RWPE1 (cell line): ENCODE data around the gene ST8SIA4.
A peak's percentile ranks its signal among the peaks of the same experiment; 100 is the strongest.

ENCODE experiments used
- CTCF ChIA-PET: fragments of 350-600 bp; sonication (Branson Sonifier 250); formaldehyde crosslinking; extraction: SDS; loops from one replicate; lab custom pipeline; 2021; lab: Yijun Ruan, JAX
- POLR2A ChIA-PET: fragments of 400-600 bp; formaldehyde crosslinking; extraction: SDS; loops from one replicate; lab custom pipeline; 2020; ENCODE audit warnings: antibody characterized with exemption; ENCODE audit not compliant: low non-redundant PET; lab: Yijun Ruan, JAX
- DNase-seq: peaks from one replicate; pipeline ENCODE4 v3.0.0; 2012; ENCODE audit warnings: low spot score
- H3K27ac ChIP-seq: fragments of 450-650 bp; 2 replicates; pipeline ENCODE4 v1.5.1; 2017
- TF ChIP-seq, protein P1 (sequence below): fragments of 450-650 bp; conservative IDR thresholded peaks from 2 replicates; pipeline ENCODE4 v1.5.1; 2017; ENCODE audit warnings: low read depth, mild to moderate bottlenecking

ST8SIA4 gene

DNA sequence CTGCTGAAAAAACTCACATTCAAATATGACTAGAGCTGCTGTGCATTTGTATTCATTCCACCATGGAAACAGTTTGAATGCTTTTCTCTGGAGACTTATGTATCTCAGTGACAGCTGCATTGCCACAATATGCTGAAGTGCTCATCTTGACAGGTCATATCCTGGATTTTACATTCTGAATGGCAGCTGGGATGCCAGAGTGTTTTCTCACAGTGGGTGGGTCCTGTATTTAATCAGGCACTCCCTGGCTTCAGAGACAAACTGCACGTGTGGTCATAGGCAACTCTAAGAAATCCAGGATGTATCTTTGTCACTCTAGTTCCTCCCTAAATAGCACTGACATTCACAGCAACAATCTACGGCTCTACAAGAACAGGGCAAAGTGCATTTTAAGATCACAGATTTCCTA lies 75.6 kb downstream of the ST8SIA4 start:
- no peak overlapping the region for H3K27ac ChIP-seq
- POLR2A ChIA-PET: no interaction called here
- CTCF ChIA-PET: interaction anchor here (0.5 kb wide), 1 partner anchor 808 kb away, joined by 4 read pairs; no protein-coding TSS in a partner anchor
- DNase-seq: peak; percentile 77
- TF ChIP-seq, protein P1, sequence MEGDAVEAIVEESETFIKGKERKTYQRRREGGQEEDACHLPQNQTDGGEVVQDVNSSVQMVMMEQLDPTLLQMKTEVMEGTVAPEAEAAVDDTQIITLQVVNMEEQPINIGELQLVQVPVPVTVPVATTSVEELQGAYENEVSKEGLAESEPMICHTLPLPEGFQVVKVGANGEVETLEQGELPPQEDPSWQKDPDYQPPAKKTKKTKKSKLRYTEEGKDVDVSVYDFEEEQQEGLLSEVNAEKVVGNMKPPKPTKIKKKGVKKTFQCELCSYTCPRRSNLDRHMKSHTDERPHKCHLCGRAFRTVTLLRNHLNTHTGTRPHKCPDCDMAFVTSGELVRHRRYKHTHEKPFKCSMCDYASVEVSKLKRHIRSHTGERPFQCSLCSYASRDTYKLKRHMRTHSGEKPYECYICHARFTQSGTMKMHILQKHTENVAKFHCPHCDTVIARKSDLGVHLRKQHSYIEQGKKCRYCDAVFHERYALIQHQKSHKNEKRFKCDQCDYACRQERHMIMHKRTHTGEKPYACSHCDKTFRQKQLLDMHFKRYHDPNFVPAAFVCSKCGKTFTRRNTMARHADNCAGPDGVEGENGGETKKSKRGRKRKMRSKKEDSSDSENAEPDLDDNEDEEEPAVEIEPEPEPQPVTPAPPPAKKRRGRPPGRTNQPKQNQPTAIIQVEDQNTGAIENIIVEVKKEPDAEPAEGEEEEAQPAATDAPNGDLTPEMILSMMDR: no peak

DNA sequence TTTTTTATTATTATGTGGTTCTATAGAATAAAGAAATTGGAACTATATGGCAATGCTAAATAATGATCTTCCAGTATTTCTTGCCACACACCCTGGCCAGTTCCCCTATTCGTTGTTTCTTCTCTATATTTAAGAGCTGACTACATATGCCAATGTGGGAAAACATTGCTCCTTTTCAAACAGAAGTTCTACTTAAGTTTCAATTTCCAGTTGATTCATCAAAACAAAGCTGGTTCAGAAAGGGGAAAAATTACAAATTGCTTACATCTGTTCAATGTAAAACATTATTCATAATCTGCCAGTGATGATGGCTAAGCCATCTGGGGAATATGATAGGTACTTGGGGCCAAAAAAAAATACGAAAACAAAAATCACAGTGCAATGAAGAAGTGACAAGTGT lies 76.9 kb downstream of the ST8SIA4 start:
- TF ChIP-seq, protein P1: no peak
- no peak for DNase-seq
- ChIA-PET CTCF (no interaction called here), POLR2A (no interaction called here)
- H3K27ac ChIP-seq: no peak overlapping the region

DNA sequence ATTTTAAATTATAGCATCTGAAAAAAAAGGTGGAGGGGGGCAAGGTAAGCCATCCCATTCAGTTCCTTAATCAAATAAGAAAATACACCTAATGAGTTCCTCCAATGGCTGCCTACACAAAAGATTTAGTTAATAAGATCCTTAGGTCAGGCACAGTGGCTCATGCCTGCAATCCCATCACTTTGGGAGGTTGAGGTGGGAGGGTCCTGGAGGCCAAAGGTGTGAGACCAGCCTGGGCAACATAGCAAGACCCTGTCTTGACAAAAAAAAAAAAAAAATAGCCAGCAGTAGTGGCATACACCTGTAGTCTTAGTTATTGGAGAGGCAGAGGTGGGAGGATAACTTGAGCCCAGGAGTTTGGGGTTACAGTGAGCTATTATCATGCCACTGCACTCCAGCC lies 78.4 kb downstream of the ST8SIA4 start:
- ChIA-PET CTCF (interaction anchor here (0.7 kb wide), 1 partner anchor 28 kb away, joined by 3 read pairs; no protein-coding TSS in a partner anchor), POLR2A (no interaction called here)
- TF ChIP-seq, protein P1: no peak
- no peak overlapping the region for H3K27ac ChIP-seq
- no peak for DNase-seq

DNA sequence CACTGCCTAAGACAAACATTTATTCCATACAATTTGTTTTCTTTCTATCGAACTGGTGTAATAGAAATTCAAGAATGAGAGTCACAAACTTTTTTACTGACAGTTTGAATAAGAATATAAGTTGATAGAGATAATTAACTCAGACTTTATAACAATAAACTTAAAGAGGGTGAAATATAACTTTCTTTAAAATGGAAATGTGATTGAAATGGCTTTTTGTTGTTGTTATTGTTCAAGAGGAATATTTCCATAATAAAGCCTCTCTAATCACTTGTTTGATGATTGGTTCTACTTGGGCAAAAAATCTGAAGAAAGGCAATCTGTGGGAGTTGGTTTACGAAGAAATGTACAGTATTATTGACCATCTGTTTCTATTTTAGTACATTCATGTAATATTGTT lies 79.3 kb downstream of the ST8SIA4 start:
- ChIA-PET POLR2A (no interaction called here), CTCF (interaction anchor here (0.6 kb wide), 1 partner anchor 413 kb away, joined by 3 read pairs; no protein-coding TSS in a partner anchor)
- DNase-seq: no peak
- H3K27ac ChIP-seq: no peak overlapping the region
- TF ChIP-seq, protein P1: no peak

DNA sequence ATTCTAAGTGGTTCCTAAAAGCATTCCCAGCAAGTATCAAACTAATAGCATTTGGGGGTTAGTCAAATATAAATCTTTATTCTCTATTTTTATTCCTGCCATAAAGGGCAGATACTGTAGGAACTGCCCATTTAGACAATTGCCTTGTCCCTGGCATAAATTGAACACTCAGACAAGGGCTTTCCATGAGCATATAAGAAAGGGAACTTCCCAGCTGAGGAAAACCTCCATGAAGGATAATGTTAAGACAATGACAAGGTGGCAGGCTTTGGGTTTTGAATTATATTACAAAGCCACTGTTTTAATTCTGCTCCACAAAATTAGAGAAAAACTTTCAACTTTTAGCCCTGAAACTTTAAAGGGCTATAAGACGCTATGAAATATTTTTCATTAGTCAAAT lies 81.3 kb downstream of the ST8SIA4 start:
- no peak for DNase-seq
- TF ChIP-seq, protein P1: no peak
- ChIA-PET CTCF (no interaction called here), POLR2A (no interaction called here)
- no peak overlapping the region for H3K27ac ChIP-seq

DNA sequence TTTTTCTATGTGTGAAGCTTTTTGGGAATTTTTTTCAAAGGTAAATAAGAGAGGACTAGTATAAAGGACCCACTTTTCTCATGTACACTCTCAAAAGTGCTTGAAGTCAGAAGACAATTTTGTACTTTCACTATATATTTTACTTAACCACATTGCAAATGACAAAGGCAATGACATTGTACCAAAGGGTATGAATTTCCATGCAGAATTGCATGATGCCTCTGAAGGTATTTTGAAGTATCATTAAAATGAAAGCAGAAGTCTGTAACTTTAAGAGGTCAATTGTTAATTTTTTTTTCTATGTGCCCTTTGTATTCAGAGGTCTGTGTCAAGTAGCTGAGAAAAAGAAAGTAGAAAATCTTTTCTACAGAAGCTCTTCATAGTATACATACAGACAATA lies 84.7 kb downstream of the ST8SIA4 start:
- TF ChIP-seq, protein P1: no peak
- H3K27ac ChIP-seq: no peak overlapping the region
- DNase-seq: no peak
- POLR2A ChIA-PET: no interaction called here
- CTCF ChIA-PET: interaction anchor here (1.2 kb wide), 1 partner anchor 27 kb away, joined by 3 read pairs; no protein-coding TSS in a partner anchor
